HTERT RPE-1 (cell line): Measurements from ENCODE around the gene VRTN.
"Not testable (repeated sequence)": the region's sequence is repeated elsewhere in the genome, so short reads cannot be mapped to it uniquely, and the experiment has no call there.

Experiments
- in situ Hi-C: fragments of 300-500 bp; cut with MboI; formaldehyde crosslinking; loops from 4 replicates; pipeline ENCODE4 v1.14.3; 2020; ENCODE audit warnings: low sequenced_read_pairs

The VRTN gene

GRCh38 chr14:74348735-74349463, 628 bp downstream of the VRTN start:
- in situ Hi-C loops: no loop called here

DNA sequence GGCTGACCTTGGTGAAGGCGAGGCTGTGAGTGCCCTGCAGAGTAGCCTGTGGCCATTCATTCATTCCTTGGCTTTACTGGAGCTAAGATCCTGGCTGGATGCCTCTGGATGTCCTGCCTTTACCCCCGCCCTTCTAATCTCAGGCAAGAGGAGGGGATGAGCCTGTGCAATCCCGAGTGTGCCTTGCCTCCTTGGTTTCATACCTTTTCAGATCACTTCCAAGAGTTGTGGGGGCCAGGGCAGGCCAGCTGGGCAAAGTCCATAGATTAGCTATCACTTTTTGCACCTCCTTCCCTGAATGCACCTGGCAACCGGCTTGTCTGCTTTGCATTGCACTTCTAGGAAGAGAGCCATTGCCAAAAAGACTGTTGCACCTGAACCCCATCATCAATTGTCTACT, 1.5 kb downstream of the VRTN start:
- in situ Hi-C loops: no loop called here

- in situ Hi-C loops: no loop called here
These were observed 2.1 kb downstream of the VRTN start for GRCh38 chr14:74350211-74350927.

DNA sequence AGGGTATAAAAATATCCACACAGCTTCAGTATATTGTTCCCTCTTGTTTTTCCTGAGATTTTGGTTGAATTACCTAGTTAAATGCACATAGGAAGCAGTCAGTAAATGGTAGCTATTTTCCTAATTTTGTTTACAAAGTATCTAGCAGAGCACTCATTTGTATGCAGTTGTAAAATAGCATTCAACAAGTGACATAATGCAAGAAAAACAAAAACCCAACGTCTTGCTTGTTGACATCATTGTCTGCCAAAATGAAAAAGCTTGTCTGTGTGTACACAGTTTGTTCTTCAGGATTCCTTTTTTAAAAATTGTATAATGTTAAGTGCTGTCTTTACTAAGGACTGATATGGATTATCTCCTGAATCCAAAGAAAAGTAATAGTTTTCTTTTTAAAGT, 2.7 kb downstream of the VRTN start:
- in situ Hi-C loops: no loop called here

DNA sequence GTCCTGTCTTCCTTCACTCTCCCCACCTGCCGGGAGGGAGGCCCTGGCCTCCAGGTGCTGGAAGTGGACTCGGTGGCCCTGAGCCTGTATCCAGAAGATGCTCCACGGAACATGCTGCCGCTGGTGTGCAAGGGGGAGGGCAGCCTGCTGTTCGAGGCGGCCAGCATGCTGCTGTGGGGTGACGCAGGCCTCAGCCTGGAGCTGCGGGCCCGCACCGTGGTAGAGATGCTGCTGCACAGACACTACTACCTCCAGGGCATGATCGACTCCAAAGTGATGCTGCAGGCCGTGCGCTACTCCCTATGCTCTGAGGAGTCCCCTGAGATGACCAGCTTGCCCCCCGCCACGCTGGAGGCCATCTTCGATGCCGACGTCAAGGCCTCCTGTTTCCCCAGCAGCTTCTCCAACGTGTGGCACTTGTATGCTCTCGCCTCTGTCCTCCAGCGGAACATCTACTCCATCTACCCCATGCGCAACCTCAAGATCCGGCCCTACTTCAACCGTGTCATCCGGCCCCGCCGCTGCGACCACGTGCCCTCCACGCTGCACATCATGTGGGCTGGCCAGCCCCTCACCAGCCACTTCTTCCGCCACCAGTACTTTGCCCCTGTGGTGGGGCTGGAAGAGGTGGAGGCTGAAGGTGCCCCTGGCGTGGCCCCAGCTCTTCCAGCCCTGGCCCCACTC, 8.8 kb downstream of the VRTN start:
- in situ Hi-C loops: no loop called here

- in situ Hi-C loops: no loop called here
These were observed 9.3 kb downstream of the VRTN start for GRCh38 chr14:74357585-74357984.

- in situ Hi-C loops: no loop called here
These were observed 10.0 kb downstream of the VRTN start for GRCh38 chr14:74358176-74358829.

DNA sequence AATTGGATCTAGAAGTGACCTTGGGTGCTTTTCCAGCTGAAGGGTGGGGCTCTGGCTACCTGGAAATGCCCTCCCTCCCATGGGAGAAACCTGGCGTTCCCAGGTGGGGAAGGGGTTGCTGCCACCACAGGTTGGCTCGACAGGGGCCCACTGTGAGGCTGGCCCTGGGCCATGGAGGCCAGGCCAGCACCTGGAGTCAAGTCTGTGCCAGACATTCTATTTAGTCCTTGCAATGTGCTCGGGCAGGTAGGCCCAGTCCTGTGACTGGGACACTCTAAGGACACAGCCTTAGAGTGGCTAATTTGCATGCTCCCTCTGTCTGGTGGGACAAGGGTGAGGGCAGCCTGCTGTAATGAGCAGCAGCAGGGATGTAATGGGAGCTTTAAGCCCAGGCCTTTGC, 11.9 kb downstream of the VRTN start:
- in situ Hi-C loops: no loop called here

DNA sequence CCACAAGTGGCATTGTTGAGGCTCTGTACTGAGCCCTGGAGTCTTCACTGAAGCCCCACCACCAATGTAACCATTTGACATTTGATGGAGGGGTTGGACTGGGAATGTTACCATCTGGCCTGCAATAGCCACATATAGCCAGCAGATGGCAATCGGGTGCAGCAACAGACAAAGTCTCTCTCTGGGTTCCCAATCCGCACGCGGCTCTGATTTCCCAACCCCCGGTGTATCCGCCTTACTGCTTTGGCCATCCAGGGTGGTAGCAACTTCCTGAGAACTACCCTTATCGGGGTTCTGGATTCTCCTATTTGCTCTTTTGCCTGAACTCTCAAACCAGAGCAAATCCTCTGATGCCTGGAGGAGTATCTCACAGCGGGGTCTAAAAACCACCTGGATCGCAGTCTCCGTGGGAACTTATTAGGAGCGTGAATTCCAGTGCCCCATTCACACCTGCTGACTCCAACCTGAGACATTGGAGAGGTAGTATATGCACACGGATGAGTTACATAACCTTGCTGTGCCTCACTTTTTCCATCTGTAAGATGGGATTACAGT, 14.2 kb downstream of the VRTN start:
- in situ Hi-C loops: no loop called here

GRCh38 chr14:74364271-74364880, 16.1 kb downstream of the VRTN start:
- in situ Hi-C loops: no loop called here

- in situ Hi-C loops: no loop called here
These were observed 19.8 kb downstream of the VRTN start for GRCh38 chr14:74368026-74368425.

DNA sequence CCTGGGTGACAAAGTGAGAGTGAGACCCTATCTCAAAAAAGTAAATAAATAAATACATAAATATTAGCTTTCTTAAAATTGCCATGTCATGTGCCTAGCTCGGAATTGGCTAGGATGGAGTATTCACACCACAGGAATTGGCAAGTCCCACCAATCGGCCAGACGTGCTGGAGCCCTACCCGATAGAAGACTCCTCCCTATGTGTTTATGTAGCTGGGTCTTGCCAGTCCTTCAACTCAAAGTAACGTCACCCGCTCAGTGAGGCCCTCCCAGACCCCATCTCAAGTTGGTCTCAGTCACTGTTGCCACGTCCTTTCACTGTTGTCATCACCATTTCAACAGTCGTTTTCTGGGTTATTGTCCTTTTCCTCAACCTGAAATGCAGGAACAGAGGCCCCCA, 20.2 kb downstream of the VRTN start:
- in situ Hi-C loops: no loop called here

- in situ Hi-C loops: no loop called here
These were observed 29.9 kb downstream of the VRTN start for GRCh38 chr14:74377976-74378690.

GRCh38 chr14:74380172-74380571, 31.9 kb downstream of the VRTN start:
- in situ Hi-C loops: no loop called here

GRCh38 chr14:74380845-74381244, 32.6 kb downstream of the VRTN start:
- in situ Hi-C loops: no loop called here

GRCh38 chr14:74381571-74381970, 33.3 kb downstream of the VRTN start:
- in situ Hi-C loops: not testable (repeated sequence)

- in situ Hi-C loops: no loop called here
These were observed 34.0 kb downstream of the VRTN start for GRCh38 chr14:74382231-74382630.

DNA sequence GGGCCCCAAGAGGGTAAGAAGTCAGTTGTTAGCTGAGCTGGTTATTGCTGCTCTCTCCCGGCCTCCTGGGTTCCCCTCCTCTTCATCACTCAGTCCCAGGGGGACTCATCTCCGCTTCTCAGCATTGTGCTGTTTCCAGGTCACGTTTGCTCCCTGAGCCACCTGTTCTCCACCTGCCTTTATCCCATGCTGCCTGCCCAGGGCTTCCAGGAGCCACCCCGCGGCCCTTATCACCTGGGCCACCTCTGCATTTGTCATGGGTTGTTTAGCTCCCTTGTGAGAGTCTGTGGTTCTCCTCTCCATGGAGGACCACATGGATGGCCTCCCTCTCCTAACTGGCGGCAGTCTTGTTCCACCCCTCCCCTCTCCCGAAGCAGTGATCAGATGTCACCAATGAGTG, 41.7 kb downstream of the VRTN start:
- in situ Hi-C loops: no loop called here

DNA sequence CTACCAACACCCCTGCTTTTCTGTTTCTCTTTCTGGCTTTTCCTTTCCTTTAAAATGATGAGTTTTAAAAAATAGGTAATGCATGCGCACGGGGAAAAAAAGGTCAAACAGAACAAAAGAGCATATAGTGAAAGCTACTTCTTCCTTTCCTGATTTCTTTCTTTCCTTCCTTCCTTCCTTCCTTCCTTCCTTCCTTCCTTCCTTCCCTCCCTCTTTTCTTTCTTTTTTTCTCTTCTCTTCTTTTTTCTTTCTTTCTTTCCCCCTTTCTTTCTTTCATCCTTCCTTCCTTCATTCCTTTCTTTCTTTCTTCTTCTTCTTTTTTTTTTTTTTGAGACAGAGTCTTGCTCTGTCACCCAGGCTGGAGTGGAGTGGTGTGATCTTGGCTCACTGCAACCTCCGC, 42.2 kb downstream of the VRTN start:
- in situ Hi-C loops: not testable (repeated sequence)

DNA sequence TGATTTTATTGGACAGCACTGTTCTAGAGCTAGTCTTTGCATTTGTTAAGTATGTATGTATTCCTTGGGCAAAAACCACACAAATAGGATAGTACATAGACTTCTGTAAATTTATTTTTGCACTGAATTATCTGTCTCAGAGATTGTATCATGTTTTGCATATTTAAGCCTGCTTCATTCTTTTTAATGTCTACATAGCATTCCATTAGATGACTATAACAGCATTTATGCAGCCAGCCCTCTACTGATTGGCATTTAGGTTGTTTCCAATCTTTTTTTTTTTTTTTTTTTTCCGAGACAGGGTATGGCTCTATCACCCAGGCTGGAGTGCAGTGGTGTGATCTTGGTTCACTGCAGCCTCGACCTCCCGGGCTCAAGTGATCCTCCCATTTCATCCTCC, 43.2 kb downstream of the VRTN start:
- in situ Hi-C loops: no loop called here
